ENCODE data around the gene R3HCC1L.

Gene R3HCC1L

DNA sequence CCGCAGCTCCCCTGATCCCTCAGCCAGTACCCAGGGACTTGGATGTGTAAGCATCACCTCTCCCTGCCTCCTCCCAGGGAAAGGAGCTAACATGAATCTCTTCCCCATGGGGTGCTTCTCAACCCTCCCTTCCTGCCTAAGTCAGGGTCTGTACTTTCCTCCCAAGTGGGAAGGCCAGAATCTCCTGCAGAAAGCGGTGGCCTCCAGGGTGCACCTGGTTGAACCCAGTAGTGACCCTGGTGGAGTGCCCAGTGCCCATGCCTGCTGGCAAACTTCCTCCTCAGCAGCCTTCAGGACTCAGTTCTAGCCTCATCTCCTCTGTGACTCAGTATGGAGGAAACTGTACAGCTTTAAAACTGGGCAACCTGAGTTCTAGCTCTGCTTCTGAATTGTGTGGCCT, 136.3 kb downstream of the R3HCC1L start:
- in situ Hi-C loops (cut with MboI; ENCODE audit: low sequenced_read_pairs): no loop called here

DNA sequence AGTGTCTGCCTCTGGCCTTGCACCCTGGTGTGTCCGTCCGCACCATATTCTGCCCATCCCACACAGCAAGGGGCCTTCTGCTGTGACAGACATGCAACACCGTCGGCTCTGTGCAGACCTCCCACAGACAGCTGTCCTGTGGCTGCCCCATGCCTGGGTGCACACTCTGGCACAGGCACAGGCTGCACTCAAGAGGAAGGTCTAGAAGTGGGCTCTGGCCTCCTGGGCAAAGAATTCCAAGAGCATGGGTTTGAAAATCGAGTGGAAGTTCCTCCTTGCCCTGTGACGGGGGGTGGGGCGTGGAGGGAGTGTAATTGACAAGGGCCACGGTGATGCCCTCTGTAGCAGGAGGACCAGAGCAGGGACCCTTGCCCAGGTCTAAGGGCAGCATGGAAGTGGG, 137.8 kb downstream of the R3HCC1L start:
- in situ Hi-C loops (cut with MboI; ENCODE audit: low sequenced_read_pairs): no loop called here

DNA sequence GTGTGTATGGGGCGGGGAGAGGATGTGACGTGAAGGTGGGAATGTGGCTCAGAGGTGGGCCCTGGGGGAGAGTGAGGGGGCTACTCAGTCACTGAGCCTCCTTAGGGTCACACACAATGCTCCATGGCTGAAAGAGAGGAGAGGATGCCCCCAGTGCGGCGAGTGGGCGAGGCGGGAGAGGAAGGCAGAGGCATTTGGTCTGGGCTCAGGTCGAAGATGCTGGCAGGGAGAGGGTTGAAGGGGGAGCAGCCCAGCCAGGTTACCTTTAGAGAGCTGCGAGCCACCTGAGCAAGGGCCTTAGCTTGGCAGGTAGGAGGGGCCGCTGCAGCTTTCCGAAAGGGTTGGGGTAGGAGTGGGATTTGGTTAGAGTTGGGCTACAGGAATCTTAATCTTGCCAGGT, 138.2 kb downstream of the R3HCC1L start:
- in situ Hi-C loops (cut with MboI; ENCODE audit: low sequenced_read_pairs): no loop called here

DNA sequence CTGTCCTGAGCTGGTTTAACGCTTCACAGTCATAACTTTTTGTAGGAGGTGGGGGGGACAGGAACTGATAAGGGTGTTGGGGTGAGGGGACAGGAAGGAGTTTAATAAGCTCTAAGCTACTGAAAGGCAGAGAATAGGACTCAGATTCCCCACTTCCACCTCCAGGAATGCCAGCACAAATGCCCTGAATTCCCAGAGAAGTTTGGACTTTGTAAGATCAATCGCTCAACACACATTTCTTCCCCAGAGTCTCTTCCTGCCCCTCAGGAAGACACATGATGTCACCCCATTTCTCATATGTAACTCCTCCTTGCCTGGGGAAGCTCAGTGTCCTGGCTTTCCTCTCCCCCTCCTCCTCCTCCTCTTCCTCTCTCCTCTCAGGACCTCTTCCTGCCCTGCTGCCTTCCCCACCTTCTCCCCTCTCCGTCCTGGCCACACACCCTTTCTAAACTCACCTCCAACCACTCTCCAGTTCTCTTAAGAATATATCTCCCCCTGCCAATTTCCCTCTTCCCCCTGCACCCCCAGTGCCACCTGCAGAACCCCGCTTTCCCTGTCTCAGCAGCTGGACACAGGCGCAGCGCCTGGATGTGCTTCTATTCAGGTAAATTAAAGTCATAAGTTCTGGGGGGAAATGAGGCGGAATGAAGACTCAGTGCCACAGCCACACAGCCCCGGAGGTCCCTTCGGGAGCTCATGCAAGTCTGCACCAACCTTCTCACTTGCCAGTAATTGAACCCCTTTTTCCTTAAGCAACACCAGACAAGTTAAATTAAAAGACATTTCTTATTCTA, 138.8 kb downstream of the R3HCC1L start:
- in situ Hi-C loops (cut with MboI; ENCODE audit: low sequenced_read_pairs): no loop called here

DNA sequence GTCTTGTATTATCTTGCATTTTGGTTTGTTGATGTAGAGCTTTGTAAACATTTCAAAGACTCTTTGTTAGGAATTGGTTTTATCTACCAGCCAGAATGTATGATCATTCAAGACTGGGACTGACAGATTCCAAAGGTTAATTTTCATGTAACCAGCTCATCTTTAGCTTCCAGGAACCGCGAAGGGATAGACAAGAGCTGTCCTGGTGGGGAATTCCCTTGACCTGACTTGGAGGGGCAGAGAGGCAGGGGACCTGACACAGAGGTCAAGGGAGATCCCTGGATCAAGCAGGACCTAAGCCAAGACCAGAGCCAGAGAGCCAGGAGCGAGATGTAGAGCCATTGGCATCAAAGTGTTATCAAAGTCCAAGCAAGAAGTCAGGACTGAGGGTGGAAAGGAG, 140.1 kb downstream of the R3HCC1L start:
- in situ Hi-C loops (cut with MboI; ENCODE audit: low sequenced_read_pairs): no loop called here

DNA sequence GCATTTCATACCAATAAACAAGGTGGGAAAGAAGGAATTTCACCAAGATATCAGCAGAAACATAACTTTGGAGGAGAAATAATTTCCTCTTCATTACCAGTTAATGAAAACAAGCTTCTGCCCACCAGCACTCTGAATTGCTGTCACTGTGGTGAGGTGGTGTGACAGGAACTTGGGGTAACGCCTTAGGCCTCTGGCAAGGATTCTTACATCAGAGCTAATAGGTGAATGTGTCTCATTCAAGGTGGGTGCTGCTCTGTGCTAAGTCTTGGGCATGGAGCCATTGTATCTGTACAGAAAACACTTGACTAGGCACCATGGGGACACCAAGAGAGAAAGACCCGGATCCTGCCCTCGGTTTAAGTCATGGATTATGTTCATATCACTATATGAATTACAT, 141.9 kb downstream of the R3HCC1L start:
- in situ Hi-C loops (cut with MboI; ENCODE audit: low sequenced_read_pairs): no loop called here

DNA sequence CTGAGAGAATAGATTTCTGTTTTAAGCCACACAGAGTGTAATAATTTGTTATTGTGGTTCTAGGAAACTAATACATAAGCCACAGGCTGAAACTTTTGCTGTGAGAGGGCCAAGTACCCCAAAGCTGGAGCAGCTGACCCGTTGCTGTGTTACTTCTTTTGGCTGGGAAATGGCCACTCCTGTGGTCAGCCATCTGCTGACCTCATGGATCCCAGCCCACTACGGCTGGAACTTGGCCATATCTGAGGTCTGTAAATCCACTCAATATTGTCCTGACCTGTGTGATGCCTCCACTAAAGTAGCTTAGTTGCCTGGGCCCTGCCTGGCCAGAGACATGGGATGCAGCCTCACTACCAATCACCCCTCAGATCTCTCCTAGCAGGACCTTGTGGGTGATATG, 151.0 kb downstream of the R3HCC1L start:
- in situ Hi-C loops (cut with MboI; ENCODE audit: low sequenced_read_pairs): no loop called here

DNA sequence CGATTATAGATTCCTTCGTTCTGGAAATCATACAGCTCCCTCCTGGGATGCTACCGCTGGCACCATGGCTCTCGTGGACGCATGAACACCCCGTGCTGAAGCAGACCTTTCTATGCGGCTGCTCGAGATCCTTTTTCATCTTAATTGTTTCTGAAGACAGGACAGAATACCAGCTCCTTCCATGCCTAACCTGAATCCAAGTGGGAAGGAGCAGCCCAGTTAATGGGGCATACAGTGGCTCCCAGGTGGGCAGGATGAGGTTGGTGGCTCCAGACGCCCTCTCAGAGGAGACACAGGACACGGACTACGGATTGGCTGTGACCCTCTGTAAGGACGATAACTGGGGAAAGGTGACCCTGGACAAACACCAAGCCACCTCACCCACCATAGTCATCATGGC, 152.0 kb downstream of the R3HCC1L start:
- in situ Hi-C loops (cut with MboI; ENCODE audit: low sequenced_read_pairs): no loop called here

DNA sequence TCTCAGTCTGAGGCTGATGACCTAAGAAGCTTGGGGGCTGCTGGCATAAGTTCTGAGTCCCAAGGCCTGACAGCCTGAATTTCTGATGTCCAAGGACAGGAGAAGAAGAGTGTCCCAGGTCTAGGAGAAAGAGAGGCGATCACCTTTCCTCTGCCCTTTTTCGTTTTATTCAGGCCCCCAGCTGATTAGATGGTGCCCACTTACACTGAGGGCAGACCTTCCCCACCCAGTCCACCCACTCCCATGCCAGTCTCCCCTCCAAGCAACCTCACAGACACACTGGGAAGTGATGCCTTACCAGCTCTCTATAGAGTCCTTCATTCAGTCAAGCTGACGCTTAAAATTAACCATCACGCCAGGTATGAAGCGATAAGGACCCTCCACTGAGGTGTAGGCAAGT, 152.9 kb downstream of the R3HCC1L start:
- in situ Hi-C loops (cut with MboI; ENCODE audit: low sequenced_read_pairs): no loop called here

DNA sequence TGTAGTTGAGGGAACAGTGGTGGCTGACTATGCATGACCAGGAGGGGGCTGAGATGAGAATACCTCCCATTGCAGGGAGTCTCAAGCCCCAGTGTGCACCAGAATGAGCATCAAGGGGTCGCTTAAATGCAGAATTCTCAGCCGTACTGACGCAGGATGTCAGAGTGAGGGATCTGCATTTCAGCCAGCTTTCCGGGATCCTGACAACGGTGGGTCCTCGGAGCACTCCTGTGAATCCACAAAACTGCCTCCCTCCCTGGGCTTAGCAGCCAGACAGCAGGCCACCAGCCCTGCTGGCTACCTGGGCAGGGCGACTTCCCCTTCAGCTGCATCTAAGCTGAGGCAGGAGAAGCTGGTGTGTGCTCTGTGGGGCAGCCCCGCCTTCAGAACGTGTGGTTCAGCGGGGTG, 155.3 kb downstream of the R3HCC1L start:
- in situ Hi-C loops (cut with MboI; ENCODE audit: low sequenced_read_pairs): no loop called here

DNA sequence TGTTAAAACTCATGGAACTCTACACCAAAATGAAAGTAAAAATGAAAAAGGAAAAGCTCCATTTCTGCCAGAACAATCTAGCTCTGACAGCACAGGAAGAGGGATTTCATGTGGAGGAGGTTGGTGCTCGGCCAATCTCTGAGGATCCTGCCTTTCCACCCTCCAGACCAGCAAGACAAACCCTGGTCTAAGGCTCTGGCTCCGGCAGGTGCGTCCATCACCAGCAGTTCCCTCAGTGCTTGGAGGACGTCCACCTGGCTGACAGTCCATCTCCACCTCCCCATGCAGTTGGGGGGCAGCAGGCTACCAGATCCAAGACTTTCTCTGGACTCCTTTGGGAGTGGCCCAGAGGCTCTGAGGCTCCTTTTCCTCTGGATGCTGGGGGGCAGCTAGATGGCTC, 158.5 kb downstream of the R3HCC1L start:
- in situ Hi-C loops (cut with MboI; ENCODE audit: low sequenced_read_pairs): no loop called here

DNA sequence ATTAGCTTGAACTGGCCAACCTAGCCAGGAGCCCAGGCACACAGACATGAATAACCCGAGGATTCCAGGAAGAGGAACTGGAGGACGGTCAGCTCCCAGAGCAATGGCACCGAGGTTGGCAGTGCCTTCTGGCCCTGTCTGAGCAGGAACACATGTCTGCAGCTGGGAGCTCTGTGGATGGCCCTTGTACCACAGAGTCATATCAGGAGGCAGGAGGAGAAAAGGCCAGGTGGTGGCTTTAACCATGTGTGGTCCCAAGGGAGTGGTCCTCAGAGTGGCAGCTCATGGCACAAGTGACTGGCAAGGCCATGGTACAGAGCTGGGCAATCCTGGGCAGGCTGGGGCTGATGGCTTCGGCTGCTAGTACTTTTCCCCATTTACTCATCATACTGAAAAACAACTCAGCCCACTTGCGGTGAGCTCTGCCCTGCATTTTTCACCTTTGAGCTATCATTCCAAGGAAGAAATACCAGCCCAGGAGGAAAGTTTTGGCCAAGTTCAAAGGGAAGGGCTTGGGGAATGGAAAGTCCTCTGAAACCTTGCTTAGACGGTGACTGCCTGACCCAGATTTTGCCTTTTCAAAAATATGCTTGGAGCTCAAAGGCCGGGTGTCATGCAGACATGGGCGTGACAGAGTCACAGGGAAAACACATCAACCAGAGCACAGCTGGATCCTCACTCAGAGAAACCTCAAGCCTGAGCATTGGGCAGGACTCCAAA, 159.3 kb downstream of the R3HCC1L start:
- in situ Hi-C loops (cut with MboI; ENCODE audit: low sequenced_read_pairs): no loop called here

DNA sequence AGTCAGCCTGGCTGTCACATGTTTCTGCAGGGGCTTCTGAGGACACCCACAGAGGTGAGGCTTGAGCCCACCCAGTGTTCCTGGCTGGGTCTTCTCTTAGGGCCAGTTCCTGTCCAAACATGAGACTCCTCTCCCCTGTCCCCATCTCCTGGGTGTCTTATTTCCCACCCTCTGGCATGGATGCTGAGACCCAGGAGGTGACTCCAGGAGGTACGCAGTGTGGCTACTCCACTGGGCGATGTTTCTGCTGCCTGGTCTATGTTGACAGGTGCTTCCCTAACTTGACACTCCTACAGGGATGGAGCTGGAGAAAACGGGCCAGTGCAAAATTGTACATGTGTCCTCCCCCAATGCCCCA, 159.8 kb downstream of the R3HCC1L start:
- in situ Hi-C loops (cut with MboI; ENCODE audit: low sequenced_read_pairs): no loop called here
